Mammary epithelial cell (primary cell): ENCODE results near the gene DENND1C.

Source experiments
- EZH2 ChIP-seq: IDR thresholded peaks from 2 replicates; pipeline ENCODE4 v1.6.1; 2012; ENCODE audit warnings: low read length, inconsistent platforms, borderline replicate concordance
- TF ChIP-seq, protein P1 (sequence below), 2 donors: IDR thresholded peaks in 1 of 2; conservative IDR thresholded peaks in 1 of 2; 2 replicates each; pipeline ENCODE4 v1.5.1; 2011 to 2012; ENCODE audit warnings: inconsistent platforms in 2 of 2, low read length in 2 of 2, mild to moderate bottlenecking in 2 of 2, control low read depth in 1 of 2, low read depth in 1 of 2; ENCODE audit not compliant: insufficient read depth in 1 of 2; ENCODE audit errors: extremely low read depth in 1 of 2

- TF ChIP-seq, protein P1, sequence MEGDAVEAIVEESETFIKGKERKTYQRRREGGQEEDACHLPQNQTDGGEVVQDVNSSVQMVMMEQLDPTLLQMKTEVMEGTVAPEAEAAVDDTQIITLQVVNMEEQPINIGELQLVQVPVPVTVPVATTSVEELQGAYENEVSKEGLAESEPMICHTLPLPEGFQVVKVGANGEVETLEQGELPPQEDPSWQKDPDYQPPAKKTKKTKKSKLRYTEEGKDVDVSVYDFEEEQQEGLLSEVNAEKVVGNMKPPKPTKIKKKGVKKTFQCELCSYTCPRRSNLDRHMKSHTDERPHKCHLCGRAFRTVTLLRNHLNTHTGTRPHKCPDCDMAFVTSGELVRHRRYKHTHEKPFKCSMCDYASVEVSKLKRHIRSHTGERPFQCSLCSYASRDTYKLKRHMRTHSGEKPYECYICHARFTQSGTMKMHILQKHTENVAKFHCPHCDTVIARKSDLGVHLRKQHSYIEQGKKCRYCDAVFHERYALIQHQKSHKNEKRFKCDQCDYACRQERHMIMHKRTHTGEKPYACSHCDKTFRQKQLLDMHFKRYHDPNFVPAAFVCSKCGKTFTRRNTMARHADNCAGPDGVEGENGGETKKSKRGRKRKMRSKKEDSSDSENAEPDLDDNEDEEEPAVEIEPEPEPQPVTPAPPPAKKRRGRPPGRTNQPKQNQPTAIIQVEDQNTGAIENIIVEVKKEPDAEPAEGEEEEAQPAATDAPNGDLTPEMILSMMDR (conservative IDR thresholded peaks at IDR 0.05 in 1 of 2, IDR thresholded peaks at IDR 0.05 in 1 of 2; ENCODE audit: extremely low read depth in 1 of 2, insufficient read depth in 1 of 2, low read depth in 1 of 2, low read length in 2 of 2) = no peak
- no peak for TF ChIP-seq EZH2
These were observed 47.9 kb downstream of the DENND1C start, which contains the start of gene SLC25A41 for GRCh38 chr19:6433663-6434062.
